ENCODE data around the gene TEX264.

TEX264 gene

DNA sequence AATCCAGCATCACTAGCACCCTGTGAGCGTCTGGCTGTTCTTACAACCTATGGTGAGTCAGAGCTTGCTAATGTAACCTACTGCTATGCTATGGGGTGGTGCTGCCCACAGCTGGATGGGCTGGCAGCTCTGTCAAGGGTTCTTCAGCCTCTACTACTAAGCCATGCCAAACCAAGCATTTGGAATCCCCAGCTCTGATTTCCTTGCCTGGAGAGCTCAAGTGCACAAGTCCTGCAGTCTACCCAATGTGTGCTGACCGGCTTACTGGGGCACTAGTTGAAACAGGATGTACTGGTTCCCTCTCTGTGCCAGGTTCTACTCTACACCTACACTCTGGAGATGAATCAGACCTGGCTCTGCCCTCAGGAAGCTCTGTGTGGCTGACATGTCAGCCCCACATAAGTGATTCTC is 4.2 kb downstream of the TEX264 start:
- H3K9me3 ChIP-seq (ENCODE audit: control insufficient read depth, low read length) = no peaks in the 10 kb centered on the region
- H3K27ac ChIP-seq (ENCODE audit: insufficient read depth, low read depth, low read length, poor library complexity, severe bottlenecking) = no peak overlapping the region
- peaks cover 28% of the 10 kb centered on the region for H3K27me3 ChIP-seq (ENCODE audit: control insufficient read depth, insufficient read depth, low read length, poor library complexity, severe bottlenecking)
- 90% methylated on average over 2 of the region's 2 CpGs for WGBS, 2 experiments
- no peaks in the 10 kb centered on the region for H3K36me3 ChIP-seq (ENCODE audit: control insufficient read depth, insufficient read depth, low read length)
- H3K4me3 ChIP-seq (ENCODE audit: insufficient read depth, low read depth, low read length) = no peak overlapping the region
- H3K4me1 ChIP-seq (ENCODE audit: control insufficient read depth, insufficient read depth, low read length) = peaks cover 11% of the 10 kb centered on the region

DNA sequence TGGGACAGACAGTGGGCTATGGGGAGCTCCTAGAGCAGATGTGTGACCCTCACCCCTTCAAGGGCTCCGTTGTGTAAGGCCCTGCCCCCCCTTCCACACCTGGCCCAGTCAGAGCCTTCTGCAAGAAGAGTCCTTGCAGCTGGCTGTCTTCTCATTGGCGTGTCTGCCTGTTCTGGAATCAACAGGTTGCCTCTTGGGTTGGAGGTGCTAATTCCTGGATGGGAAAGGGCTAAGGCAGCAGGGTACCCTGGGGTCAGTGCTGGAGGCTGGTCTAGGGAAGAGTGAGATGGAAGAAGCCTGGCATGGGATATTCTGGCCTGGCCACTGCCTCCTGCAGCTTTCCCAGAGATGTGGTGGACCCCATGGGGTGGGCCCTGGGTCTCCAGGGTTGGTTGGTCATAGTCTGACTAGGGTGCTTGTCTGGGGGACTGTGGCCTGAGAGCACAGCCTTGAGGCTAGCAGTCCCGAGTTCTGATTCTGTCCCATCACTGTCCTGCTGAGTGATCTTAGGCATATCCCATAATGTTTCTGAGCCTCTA is 5.1 kb downstream of the TEX264 start:
- peaks cover 5% of the 10 kb centered on the region for H3K4me1 ChIP-seq (ENCODE audit: control insufficient read depth, insufficient read depth, low read length)
- 83 to 94% methylated on average over 3 of the region's 3 CpGs for WGBS, 2 experiments
- no peaks in the 10 kb centered on the region for H3K36me3 ChIP-seq (ENCODE audit: control insufficient read depth, insufficient read depth, low read length)
- peaks cover 18% of the 10 kb centered on the region for H3K27me3 ChIP-seq (ENCODE audit: control insufficient read depth, insufficient read depth, low read length, poor library complexity, severe bottlenecking)
- no peak overlapping the region for H3K4me3 ChIP-seq (ENCODE audit: insufficient read depth, low read depth, low read length)
- H3K27ac ChIP-seq (ENCODE audit: insufficient read depth, low read depth, low read length, poor library complexity, severe bottlenecking) = no peak overlapping the region
- no peaks in the 10 kb centered on the region for H3K9me3 ChIP-seq (ENCODE audit: control insufficient read depth, low read length)

- no peak overlapping the region for H3K27ac ChIP-seq (ENCODE audit: insufficient read depth, low read depth, low read length, poor library complexity, severe bottlenecking)
- H3K4me1 ChIP-seq (ENCODE audit: control insufficient read depth, insufficient read depth, low read length) = peaks cover 5% of the 10 kb centered on the region
- no peak overlapping the region for H3K4me3 ChIP-seq (ENCODE audit: insufficient read depth, low read depth, low read length)
- H3K36me3 ChIP-seq (ENCODE audit: control insufficient read depth, insufficient read depth, low read length) = no peaks in the 10 kb centered on the region
- peaks cover 6% of the 10 kb centered on the region for H3K27me3 ChIP-seq (ENCODE audit: control insufficient read depth, insufficient read depth, low read length, poor library complexity, severe bottlenecking)
- H3K9me3 ChIP-seq (ENCODE audit: control insufficient read depth, low read length) = no peaks in the 10 kb centered on the region
- WGBS, 2 experiments = 92 to 95% methylated on average over 3 of the region's 3 CpGs
Measured at GRCh38 chr3:51677358-51677757, 6.3 kb downstream of the TEX264 start.

DNA sequence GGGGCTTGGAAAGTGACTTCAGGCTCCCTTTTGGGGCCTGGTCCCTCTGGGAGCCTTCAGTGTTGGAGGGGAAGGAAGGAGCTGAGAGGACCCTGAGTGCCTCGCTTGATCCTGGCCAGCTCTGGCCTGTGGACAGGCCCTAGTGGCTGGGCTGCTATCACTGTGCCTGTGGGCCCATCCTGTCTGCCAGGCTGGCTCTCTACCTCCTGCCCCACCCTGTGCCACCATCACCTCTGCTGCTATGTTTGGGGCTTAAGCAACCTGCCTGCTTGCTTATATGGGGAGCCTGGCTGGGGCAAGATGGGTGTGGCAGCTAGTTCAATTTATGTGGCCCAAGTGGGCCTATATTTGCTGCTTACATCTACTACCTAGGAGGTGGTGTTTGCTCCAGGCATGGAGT is 7.1 kb downstream of the TEX264 start:
- H3K9me3 ChIP-seq (ENCODE audit: control insufficient read depth, low read length) = no peaks in the 10 kb centered on the region
- H3K4me3 ChIP-seq (ENCODE audit: insufficient read depth, low read depth, low read length) = no peak overlapping the region
- WGBS, 2 experiments = 94 to 95% methylated on average over 1 of the region's 1 CpG
- H3K27ac ChIP-seq (ENCODE audit: insufficient read depth, low read depth, low read length, poor library complexity, severe bottlenecking) = no peak overlapping the region
- H3K36me3 ChIP-seq (ENCODE audit: control insufficient read depth, insufficient read depth, low read length) = no peaks in the 10 kb centered on the region
- no peaks in the 10 kb centered on the region for H3K27me3 ChIP-seq (ENCODE audit: control insufficient read depth, insufficient read depth, low read length, poor library complexity, severe bottlenecking)
- H3K4me1 ChIP-seq (ENCODE audit: control insufficient read depth, insufficient read depth, low read length) = peaks cover 5% of the 10 kb centered on the region

DNA sequence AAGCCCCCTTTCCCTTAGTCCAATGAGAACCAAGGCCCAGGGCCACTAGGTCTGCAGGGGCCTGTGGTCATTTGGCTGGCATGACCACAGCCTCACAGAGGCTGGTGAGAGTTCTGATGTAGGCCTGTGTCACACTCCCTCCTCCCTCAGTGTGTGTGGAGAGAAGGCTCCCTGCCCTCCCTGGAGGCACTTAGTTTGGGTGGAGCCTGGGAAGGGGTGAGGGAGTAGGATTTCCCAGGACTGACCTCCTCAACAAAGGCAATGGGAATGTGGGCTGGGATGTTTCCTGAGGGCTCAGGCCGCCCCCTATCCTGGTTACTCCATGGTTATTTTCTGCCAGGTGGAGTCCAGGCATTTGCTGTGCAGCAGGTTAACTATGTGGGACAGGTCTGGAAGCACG is 7.6 kb downstream of the TEX264 start:
- H3K4me1 ChIP-seq (ENCODE audit: control insufficient read depth, insufficient read depth, low read length) = peaks cover 5% of the 10 kb centered on the region
- 74 to 80% methylated on average over 2 of the region's 2 CpGs for whole genome bisulfite sequencing, 2 experiments

GRCh38 chr3:51679318-51679717 is 8.3 kb downstream of the TEX264 start:
- 93 to 94% methylated on average over 4 of the region's 4 CpGs for WGBS, 2 experiments
- H3K36me3 ChIP-seq (ENCODE audit: control insufficient read depth, insufficient read depth, low read length) = no peaks in the 10 kb centered on the region
- H3K4me1 ChIP-seq (ENCODE audit: control insufficient read depth, insufficient read depth, low read length) = peaks cover 5% of the 10 kb centered on the region
- no peak overlapping the region for H3K27ac ChIP-seq (ENCODE audit: insufficient read depth, low read depth, low read length, poor library complexity, severe bottlenecking)
- H3K4me3 ChIP-seq (ENCODE audit: insufficient read depth, low read depth, low read length) = no peak overlapping the region
- H3K9me3 ChIP-seq (ENCODE audit: control insufficient read depth, low read length) = no peaks in the 10 kb centered on the region
- no peaks in the 10 kb centered on the region for H3K27me3 ChIP-seq (ENCODE audit: control insufficient read depth, insufficient read depth, low read length, poor library complexity, severe bottlenecking)

More for the DNA sequence above, 7.6 kb downstream of the TEX264 start:
- Histone ChIP-seq H3K27ac (ENCODE audit: insufficient read depth, low read depth, low read length, poor library complexity, severe bottlenecking) (no peak overlapping the region), H3K36me3 (ENCODE audit: control insufficient read depth, insufficient read depth, low read length) (no peaks in the 10 kb centered on the region), H3K9me3 (ENCODE audit: control insufficient read depth, low read length) (no peaks in the 10 kb centered on the region), H3K4me3 (ENCODE audit: insufficient read depth, low read depth, low read length) (no peak overlapping the region), H3K27me3 (ENCODE audit: control insufficient read depth, insufficient read depth, low read length, poor library complexity, severe bottlenecking) (no peaks in the 10 kb centered on the region)

DNA sequence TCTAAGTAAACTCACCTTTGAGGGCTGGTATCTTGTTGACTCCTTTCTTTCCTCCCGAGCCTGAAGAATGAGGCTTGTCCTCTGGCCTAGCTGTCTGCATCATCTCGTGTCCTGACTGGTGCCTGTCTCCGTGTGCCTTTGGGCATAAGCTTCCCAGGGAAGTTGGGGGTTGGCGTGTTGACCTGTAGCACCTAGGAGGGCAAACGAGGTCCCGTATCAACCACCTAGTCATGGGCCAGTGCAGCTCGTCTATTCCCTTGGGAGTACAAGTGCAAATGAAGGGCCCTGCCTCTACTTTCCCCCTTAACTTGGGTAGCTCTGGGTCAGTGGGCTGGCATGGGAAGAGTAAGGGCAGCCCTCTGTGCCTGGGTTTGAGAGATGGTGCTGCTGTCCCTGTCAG is 8.7 kb downstream of the TEX264 start:
- Histone ChIP-seq H3K9me3 (ENCODE audit: control insufficient read depth, low read length) (no peaks in the 10 kb centered on the region), H3K4me1 (ENCODE audit: control insufficient read depth, insufficient read depth, low read length) (peaks cover 5% of the 10 kb centered on the region), H3K27me3 (ENCODE audit: control insufficient read depth, insufficient read depth, low read length, poor library complexity, severe bottlenecking) (no peaks in the 10 kb centered on the region), H3K4me3 (ENCODE audit: insufficient read depth, low read depth, low read length) (no peak overlapping the region), H3K36me3 (ENCODE audit: control insufficient read depth, insufficient read depth, low read length) (no peaks in the 10 kb centered on the region), H3K27ac (ENCODE audit: insufficient read depth, low read depth, low read length, poor library complexity, severe bottlenecking) (no peak overlapping the region)
- 90 to 95% methylated on average over 7 of the region's 7 CpGs for WGBS, 2 experiments

- Histone ChIP-seq H3K9me3 (ENCODE audit: control insufficient read depth, low read length) (no peaks in the 10 kb centered on the region), H3K36me3 (ENCODE audit: control insufficient read depth, insufficient read depth, low read length) (no peaks in the 10 kb centered on the region), H3K27me3 (ENCODE audit: control insufficient read depth, insufficient read depth, low read length, poor library complexity, severe bottlenecking) (no peaks in the 10 kb centered on the region), H3K4me3 (ENCODE audit: insufficient read depth, low read depth, low read length) (no peak overlapping the region), H3K27ac (ENCODE audit: insufficient read depth, low read depth, low read length, poor library complexity, severe bottlenecking) (no peak overlapping the region), H3K4me1 (ENCODE audit: control insufficient read depth, insufficient read depth, low read length) (peaks cover 5% of the 10 kb centered on the region)
- WGBS, 2 experiments = 91 to 92% methylated on average over 6 of the region's 6 CpGs
Measured at GRCh38 chr3:51680196-51680595, 9.1 kb downstream of the TEX264 start.

DNA sequence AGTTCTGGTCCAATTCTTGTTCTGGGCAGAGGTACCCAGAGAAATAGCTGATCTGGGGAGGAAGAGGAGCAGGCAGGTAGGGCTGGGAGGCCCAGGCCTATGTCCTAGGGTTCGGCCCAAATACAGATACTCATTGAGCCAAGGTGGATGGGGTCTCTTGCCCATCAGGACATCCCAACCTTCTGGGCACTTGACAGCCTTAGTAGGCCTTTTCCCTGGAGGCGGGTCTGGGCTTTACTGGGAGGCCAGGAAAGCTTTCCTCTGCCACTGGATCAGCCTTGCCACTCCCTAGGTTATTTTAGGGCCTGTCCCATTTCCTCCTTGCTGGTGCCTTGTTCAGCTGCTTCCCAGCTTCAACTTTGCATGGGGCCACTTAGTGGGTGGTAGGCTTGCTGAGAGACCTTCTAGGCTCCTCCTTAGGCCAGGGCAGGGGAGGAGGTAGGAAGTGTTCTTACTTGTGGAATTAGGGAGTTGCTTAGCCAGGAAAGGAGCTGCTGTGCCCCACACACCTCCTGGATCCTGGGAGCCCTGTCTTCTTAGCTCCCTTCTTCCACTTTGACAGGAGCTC is 9.7 kb downstream of the TEX264 start:
- no peak overlapping the region for H3K4me3 ChIP-seq (ENCODE audit: insufficient read depth, low read depth, low read length)
- H3K4me1 ChIP-seq (ENCODE audit: control insufficient read depth, insufficient read depth, low read length) = peaks cover 5% of the 10 kb centered on the region
- no peaks in the 10 kb centered on the region for H3K36me3 ChIP-seq (ENCODE audit: control insufficient read depth, insufficient read depth, low read length)
- no peak overlapping the region for H3K27ac ChIP-seq (ENCODE audit: insufficient read depth, low read depth, low read length, poor library complexity, severe bottlenecking)
- 90 to 92% methylated on average over 2 of the region's 2 CpGs for whole genome bisulfite sequencing, 2 experiments
- no peaks in the 10 kb centered on the region for H3K27me3 ChIP-seq (ENCODE audit: control insufficient read depth, insufficient read depth, low read length, poor library complexity, severe bottlenecking)
- H3K9me3 ChIP-seq (ENCODE audit: control insufficient read depth, low read length) = no peaks in the 10 kb centered on the region

GRCh38 chr3:51681453-51681852 is 10.4 kb downstream of the TEX264 start:
- Histone ChIP-seq H3K27ac (ENCODE audit: insufficient read depth, low read depth, low read length, poor library complexity, severe bottlenecking) (no peak overlapping the region), H3K4me3 (ENCODE audit: insufficient read depth, low read depth, low read length) (no peak overlapping the region), H3K27me3 (ENCODE audit: control insufficient read depth, insufficient read depth, low read length, poor library complexity, severe bottlenecking) (no peaks in the 10 kb centered on the region), H3K4me1 (ENCODE audit: control insufficient read depth, insufficient read depth, low read length) (peaks cover 5% of the 10 kb centered on the region), H3K36me3 (ENCODE audit: control insufficient read depth, insufficient read depth, low read length) (no peaks in the 10 kb centered on the region), H3K9me3 (ENCODE audit: control insufficient read depth, low read length) (no peaks in the 10 kb centered on the region)
- WGBS, 2 experiments = 85 to 87% methylated on average over 3 of the region's 3 CpGs

GRCh38 chr3:51682079-51682478 is 11.0 kb downstream of the TEX264 start:
- no peak overlapping the region for H3K4me3 ChIP-seq (ENCODE audit: insufficient read depth, low read depth, low read length)
- H3K9me3 ChIP-seq (ENCODE audit: control insufficient read depth, low read length) = no peaks in the 10 kb centered on the region
- 16 to 18% methylated on average over 4 of the region's 4 CpGs for WGBS, 2 experiments
- no peaks in the 10 kb centered on the region for H3K27me3 ChIP-seq (ENCODE audit: control insufficient read depth, insufficient read depth, low read length, poor library complexity, severe bottlenecking)
- H3K36me3 ChIP-seq (ENCODE audit: control insufficient read depth, insufficient read depth, low read length) = no peaks in the 10 kb centered on the region
- peaks cover 5% of the 10 kb centered on the region for H3K4me1 ChIP-seq (ENCODE audit: control insufficient read depth, insufficient read depth, low read length)
- no peak overlapping the region for H3K27ac ChIP-seq (ENCODE audit: insufficient read depth, low read depth, low read length, poor library complexity, severe bottlenecking)
